Right ventricle myocardium inferior (tissue), 1 donor: Measurements from ENCODE around the gene BRPF3. TPM values are rescaled to one million over a fixed set of nuclear protein-coding genes. Genes with fewer than 3 reads are reported as not detected.
A peak's percentile ranks its signal among the peaks of the same experiment; 100 is the strongest.

Source experiments
- ATAC-seq: fragments of 200-7000 bp; cut with Tn5 transposase; one replicate; pipeline ENCODE4 v1.9.1; 2020; ENCODE audit warnings: mild to moderate bottlenecking, moderate library complexity
- DNase-seq: peaks from one replicate; pipeline ENCODE4 v3.0.0; 2021; ENCODE audit errors: missing footprints
- intact Hi-C: fragments of 100-400 bp; cut with DNase I; formaldehyde crosslinking; loops from one replicate; pipeline ENCODE4 v1.11.0; 2022
- long read RNA-seq: library from polyadenylated mRNA; unstranded; transcript quantifications from one replicate; pipeline ENCODE4 v2.0.0, GENCODE V29; 2021
- total RNA-seq: library from RNA; stranded (reverse); fragmentation: NEBNext Ultra II Directional; extraction: Animal tissue kit (Norgen Biotek cat#: 25700); gene quantifications from one replicate; pipeline ENCODE4 v1.2.1, GENCODE V29; 2021
- donor health status: DM: no; HTN: yes; CAD: no; lungs with severe emphysema.

The BRPF3 gene
- total RNA-seq: 24.8 TPM
- long read RNA-seq, full-length matches to known transcripts: 1 of 15 reads
- long read RNA-seq, partial matches to known transcripts: 13 of 15 reads
- long read RNA-seq, other reads (novel, unspliced or antisense): 1 of 15 reads

GRCh38 chr6:36196113-36196879, at the start of gene BRPF3:
Gene BRPF3, plus strand, starts transcription at chr6:36196744. Its CDS starts 3,579 bp downstream, at chr6:36200323.
- intact Hi-C loops: loop anchor here (1.0 to 2.0 kb wide), 2 partner anchors 71 to 169 kb away; partner anchors contain the start of gene MAPK14

DNA sequence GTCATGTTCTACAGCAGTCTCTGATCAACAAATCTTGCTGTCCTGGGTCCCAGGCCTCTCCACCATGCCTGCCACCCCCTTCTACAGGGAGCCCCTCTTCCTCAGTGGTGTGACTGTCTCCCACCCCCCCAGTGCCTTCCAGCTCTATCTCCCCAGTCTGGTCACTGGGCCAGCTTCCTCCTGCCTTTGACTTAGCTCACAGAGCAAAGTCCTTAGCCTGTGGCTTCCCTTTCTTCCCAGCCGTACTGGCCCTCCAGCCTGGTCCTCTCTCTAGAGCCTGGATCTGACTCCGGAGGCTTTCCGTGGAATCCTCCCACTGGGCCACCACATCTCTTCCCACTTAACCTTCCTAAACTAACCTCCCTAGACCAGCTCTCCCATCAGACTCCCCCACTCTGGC, 49.2 kb upstream of the BRPF3 start:
- no peak for DNase-seq
- ATAC-seq: no peak
- intact Hi-C loops: no loop called here

More at GRCh38 chr6:36196113-36196879, at the start of gene BRPF3:
- peak; percentile 93 for DNase-seq
- peak; percentile 80 for ATAC-seq

- intact Hi-C loops: no loop called here
- DNase-seq: no peak
- no peak for ATAC-seq
Observed at GRCh38 chr6:36149476-36149875, 47.1 kb upstream of the BRPF3 start.

DNA sequence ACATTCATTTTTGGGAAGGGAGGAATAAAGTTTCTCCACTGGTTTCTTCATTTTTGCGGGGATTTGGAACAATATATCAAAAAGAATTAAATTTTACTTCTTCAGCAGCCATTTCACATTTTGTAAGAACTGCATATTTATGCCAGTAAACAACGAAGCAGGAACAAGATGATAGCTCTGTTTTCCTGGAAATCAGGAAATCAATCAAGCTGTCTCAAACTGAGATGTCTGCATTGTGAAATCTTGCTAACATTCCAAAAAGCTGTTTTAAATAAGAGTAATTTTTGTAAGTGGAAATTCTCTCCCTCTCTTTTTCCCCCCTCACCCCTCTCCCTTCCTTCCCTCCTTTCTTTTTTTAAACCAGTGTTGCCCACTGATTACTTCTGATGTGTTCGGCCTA, 46.3 kb upstream of the BRPF3 start:
- ATAC-seq: no peak
- intact Hi-C loops: no loop called here
- DNase-seq: no peak

DNA sequence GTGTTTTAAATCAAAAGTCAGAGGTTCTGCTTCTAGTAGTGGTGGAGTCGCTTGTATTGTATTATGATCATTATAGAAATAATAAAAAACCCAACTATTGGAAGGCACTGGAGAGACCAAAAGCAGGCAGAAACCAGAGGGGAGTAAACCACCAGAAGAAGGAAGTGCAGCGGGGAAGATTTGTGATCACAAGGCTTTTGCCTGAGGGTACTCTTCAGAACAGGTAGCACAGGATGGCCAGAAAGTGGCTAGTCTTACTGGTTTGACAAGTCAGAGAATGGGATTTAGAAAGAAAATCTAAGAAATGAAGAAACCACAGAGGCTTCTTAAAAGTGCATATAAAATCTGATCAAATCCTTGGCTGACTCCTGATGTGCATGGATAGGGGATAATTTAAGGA, 42.3 kb upstream of the BRPF3 start:
- DNase-seq: no peak
- intact Hi-C loops: no loop called here
- ATAC-seq: no peak

- no peak for ATAC-seq
- DNase-seq: no peak
- intact Hi-C loops: no loop called here
Observed at GRCh38 chr6:36155662-36156061, 40.9 kb upstream of the BRPF3 start.

DNA sequence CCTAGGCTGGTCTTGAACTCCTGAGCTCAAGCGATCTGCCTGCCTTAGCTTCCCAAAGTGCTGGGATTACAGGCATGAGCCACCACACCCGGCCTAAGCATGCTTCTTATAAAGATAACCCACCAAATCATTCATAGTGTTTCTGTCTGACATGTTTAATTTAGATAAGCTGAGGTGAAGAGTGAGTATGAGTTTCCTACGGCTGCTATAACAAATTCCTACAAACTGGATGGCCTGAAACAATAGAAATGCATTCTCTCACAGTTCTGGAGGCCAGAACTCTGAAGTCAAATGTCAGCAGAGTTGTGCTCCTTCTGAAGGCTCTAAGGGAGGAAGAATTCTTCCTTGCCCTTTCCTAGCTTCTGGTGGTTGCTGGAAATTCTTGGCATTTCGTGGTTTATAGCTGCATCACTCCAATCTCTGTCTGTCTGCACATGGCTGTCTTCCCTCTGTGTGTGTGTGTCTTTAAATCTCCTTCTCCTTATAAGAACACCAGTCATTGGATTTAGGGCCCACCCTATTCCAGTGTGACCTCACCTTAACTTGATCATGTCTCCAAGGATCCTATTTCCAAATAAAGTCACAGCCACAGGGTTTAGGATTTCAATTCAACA, 36.3 kb upstream of the BRPF3 start:
- intact Hi-C loops: no loop called here
- no peak for DNase-seq
- no peak for ATAC-seq

GRCh38 chr6:36169023-36170007, 27.2 kb upstream of the BRPF3 start:
- intact Hi-C loops: no loop called here
- ATAC-seq: no peak
- no peak for DNase-seq

GRCh38 chr6:36170704-36171103, 25.8 kb upstream of the BRPF3 start:
- intact Hi-C loops: no loop called here
- ATAC-seq (no peak), DNase-seq (no peak)

GRCh38 chr6:36171573-36171972, 25.0 kb upstream of the BRPF3 start:
- ATAC-seq: no peak
- no peak for DNase-seq
- intact Hi-C loops: no loop called here

DNA sequence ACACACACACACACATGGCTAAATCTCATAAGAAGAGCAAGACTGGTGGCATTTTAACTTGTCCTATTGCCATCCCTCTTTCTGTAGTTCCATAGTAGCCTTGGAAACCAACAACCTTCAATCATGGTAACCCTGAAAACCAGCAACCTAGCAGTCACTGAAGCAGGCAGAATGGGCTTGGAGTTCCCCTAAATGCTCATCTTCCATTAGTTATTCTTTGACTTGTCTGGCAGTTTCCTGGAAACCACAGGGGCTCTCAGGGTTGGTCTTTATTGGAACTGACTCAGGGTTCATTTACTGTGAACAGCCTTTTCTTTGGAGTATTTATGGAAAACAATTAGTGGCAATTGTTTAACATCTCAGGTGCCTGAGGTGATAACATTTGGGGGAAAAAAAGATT, 19.4 kb upstream of the BRPF3 start:
- DNase-seq (no peak), ATAC-seq (no peak)
- intact Hi-C loops: no loop called here

GRCh38 chr6:36178544-36178943, 18.0 kb upstream of the BRPF3 start:
- ATAC-seq (no peak), DNase-seq (no peak)
- intact Hi-C loops: no loop called here

DNA sequence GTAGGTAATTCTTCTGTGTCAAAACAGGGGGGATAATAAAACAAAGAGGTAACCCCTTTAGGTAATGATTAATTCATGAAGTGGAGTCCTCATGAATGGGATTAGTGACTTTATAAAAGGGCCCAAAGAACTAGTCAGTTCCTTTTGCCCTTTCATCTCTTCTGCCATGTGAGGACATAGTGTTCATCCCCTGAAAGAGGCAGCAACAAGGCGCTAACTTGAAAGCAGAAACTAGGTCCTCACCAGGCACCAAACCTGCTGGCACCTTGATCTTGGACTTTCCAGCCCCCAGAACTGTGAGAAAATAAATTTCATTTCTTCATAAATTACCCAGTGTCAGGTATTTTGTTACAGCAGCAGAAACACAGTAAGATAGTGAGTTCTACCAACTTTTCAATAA, 16.4 kb upstream of the BRPF3 start:
- intact Hi-C loops: no loop called here
- DNase-seq: no peak
- no peak for ATAC-seq

GRCh38 chr6:36184311-36184710, 12.2 kb upstream of the BRPF3 start:
- ATAC-seq: no peak

GRCh38 chr6:36186199-36186598, 10.3 kb upstream of the BRPF3 start:
- ATAC-seq (no peak), DNase-seq (no peak)
- intact Hi-C loops: no loop called here

More at GRCh38 chr6:36184311-36184710, 12.2 kb upstream of the BRPF3 start:
- intact Hi-C loops: no loop called here
- no peak for DNase-seq

DNA sequence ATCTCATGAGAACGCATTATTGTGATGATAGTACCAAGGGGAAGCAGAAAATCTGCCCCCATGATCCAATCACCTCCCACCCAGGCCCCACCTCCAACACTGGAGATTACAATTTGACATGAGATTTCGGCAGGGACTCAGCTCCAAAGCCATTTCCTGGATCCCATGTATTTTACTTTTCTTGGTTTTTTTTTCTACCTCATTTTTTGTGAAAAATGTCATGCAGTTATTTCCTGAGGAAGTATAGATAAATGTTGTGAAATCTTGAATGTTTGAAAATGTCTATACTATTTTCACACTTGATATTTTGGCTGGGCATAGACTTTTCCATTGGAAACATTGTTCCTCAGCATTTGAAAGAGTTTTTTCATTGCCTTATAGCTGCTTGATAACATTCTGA, 9.1 kb upstream of the BRPF3 start:
- DNase-seq (no peak), ATAC-seq (no peak)
- intact Hi-C loops: no loop called here

DNA sequence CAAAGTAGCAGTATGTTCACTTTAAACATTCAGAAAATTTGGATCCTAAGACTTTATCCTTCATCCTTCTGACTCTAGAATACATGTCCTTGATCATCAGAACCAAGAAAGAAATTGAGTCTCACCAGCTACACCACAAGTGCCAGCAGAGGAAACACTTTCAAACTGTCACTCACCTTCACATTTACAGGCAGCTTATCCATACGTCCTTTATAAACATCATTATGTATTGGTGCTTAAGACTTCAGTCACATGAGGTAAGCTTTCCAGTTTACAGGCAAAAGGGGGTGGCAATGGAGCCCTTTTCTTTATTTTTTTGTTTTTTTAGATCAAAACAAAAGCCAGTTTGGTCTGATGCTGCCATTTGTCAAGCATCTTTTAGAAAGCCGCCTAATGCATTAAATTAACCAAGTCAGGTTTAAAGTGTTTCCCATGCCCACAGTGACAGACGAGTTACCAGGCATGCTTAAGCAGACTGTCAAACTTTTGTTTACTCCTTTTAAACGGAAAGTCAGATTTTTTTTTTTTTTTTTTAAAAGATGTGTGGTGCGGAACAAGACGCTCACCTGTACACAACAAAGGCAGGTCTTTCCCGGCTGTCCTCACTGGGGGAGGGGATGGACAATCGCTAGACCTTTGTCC, 952 bp upstream of the BRPF3 start:
- ATAC-seq (no peak), DNase-seq (no peak)
- intact Hi-C loops: loop anchor here (1.0 to 2.0 kb wide), 2 partner anchors 71 to 168 kb away; partner anchors contain the start of gene MAPK14

- ATAC-seq (peak; percentile 98), DNase-seq (peak; percentile 99)
- intact Hi-C loops: loop anchor here (1.0 to 2.0 kb wide), 2 partner anchors 72 to 170 kb away; partner anchors contain the start of gene MAPK14
Observed at GRCh38 chr6:36196880-36197548, 470 bp downstream of the BRPF3 start.
